Renal pelvis (tissue), 12 donors: Measurements from ENCODE around the gene PRAMEF9. TPM values are rescaled to one million over a fixed set of nuclear protein-coding genes. Genes with fewer than 3 reads are reported as not detected.
"Not testable (repeated sequence)": the region's sequence is repeated elsewhere in the genome, so short reads cannot be mapped to it uniquely, and the experiment has no call there.

Source experiments
- DNase-seq: peaks from one replicate; pipeline ENCODE4 v3.0.0-alpha.2; 2013
- long read RNA-seq, 16 experiments: transcript quantifications; one replicate each; lab custom pipeline, GENCODE V29; 2026
- polyA plus RNA-seq, 3 donors: library from polyadenylated mRNA; unstranded; fragments of 120-200 nt; gene quantifications; one replicate each; pipeline ENCODE4 v1.2.1, GENCODE V29; 2013; ENCODE audit not compliant: insufficient read length in 3 of 3

PRAMEF9 gene
- polyA plus RNA-seq = not detected
- long read RNA-seq, donor 1 = 0 reads
- long read RNA-seq, donor 2 = 0 reads
- long read RNA-seq, donor 3 = 0 reads
- long read RNA-seq, donor 4 = 0 reads
- long read RNA-seq, donor 5 = 0 reads
- long read RNA-seq, donor 6 = 0 reads
- long read RNA-seq, donor 7 = 0 reads
- long read RNA-seq, donor 8 = 0 reads
- long read RNA-seq, donor 9 = 0 reads
- long read RNA-seq, donor 10 = 0 reads
- long read RNA-seq, donor 11 = 0 reads
- long read RNA-seq, donor 12 = 0 reads
- long read RNA-seq, donor 13 = 0 reads
- long read RNA-seq, donor 14 = 0 reads
- long read RNA-seq, donor 15 = 0 reads
- long read RNA-seq, donor 16 = 0 reads

GRCh38 chr1:13171548-13171947, at the start of gene PRAMEF9:
TSS of gene PRAMEF9 (plus strand) at chr1:13171848. CDS start at chr1:13175281, 3,433 bp downstream.
- not testable (repeated sequence) for DNase-seq

- DNase-seq = not testable (repeated sequence)
Measured at GRCh38 chr1:13155909-13156308, 15.7 kb upstream of the PRAMEF9 start, which contains the start of gene PRAMEF26. TSS of gene PRAMEF26 (minus strand) at chr1:13156009. CDS start at chr1:13153095, 2,914 bp downstream.

GRCh38 chr1:13165531-13165930, 6.1 kb upstream of the PRAMEF9 start, which contains the start of gene HNRNPCL4:
TSS of gene HNRNPCL4 (minus strand) at chr1:13165631. CDS start at chr1:13165467, 164 bp downstream.
- not testable (repeated sequence) for DNase-seq

- not testable (repeated sequence) for DNase-seq
Measured at GRCh38 chr1:13201309-13201708, 29.7 kb downstream of the PRAMEF9 start, which contains the start of gene PRAMEF13. TSS of gene PRAMEF13 (minus strand) at chr1:13201409. CDS start at chr1:13199589, 1,820 bp downstream.

- DNase-seq = not testable (repeated sequence)
Measured at GRCh38 chr1:13208712-13209111, 37.1 kb downstream of the PRAMEF9 start.

GRCh38 chr1:13216619-13217018, 45.0 kb downstream of the PRAMEF9 start:
- not testable (repeated sequence) for DNase-seq

- not testable (repeated sequence) for DNase-seq
Measured at GRCh38 chr1:13219203-13219602, 47.6 kb downstream of the PRAMEF9 start.

GRCh38 chr1:13222788-13223187, 51.1 kb downstream of the PRAMEF9 start:
- not testable (repeated sequence) for DNase-seq

- no peak for DNase-seq
Measured at GRCh38 chr1:13224480-13225060, 52.9 kb downstream of the PRAMEF9 start.

GRCh38 chr1:13225675-13226204, 54.1 kb downstream of the PRAMEF9 start, which contains the start of gene PRAMEF18:
TSS of gene PRAMEF18 (minus strand) at chr1:13226154. CDS start at chr1:13226106, 48 bp downstream.
- DNase-seq = not testable (repeated sequence)

GRCh38 chr1:13227271-13228055, 55.8 kb downstream of the PRAMEF9 start:
- DNase-seq = not testable (repeated sequence)

GRCh38 chr1:13228343-13228781, 56.7 kb downstream of the PRAMEF9 start:
- peak; percentile 12 for DNase-seq

Other genes with a start within 250 kb of the PRAMEF9 start
- not detected for gene PRAMEF6, start 224.3 kb upstream of the PRAMEF9 start, polyA plus RNA-seq
- gene PRAMEF27, start 115.3 kb upstream of the PRAMEF9 start, polyA plus RNA-seq = not detected
- not detected for gene HNRNPCL3, start 111.1 kb upstream of the PRAMEF9 start, polyA plus RNA-seq
- not detected for gene PRAMEF25, start 101.1 kb upstream of the PRAMEF9 start, polyA plus RNA-seq
- gene HNRNPCL2, start 55.0 kb upstream of the PRAMEF9 start, polyA plus RNA-seq = under 1 TPM in 1 of 3 donors, not detected in 2; 0.11 TPM
- not detected for gene PRAMEF26, start 15.8 kb upstream of the PRAMEF9 start, polyA plus RNA-seq
- gene HNRNPCL4, start 6.2 kb upstream of the PRAMEF9 start, polyA plus RNA-seq = under 1 TPM in 2 of 3 donors, not detected in 1; 0.27 to 0.28 TPM
- gene PRAMEF13, start 29.6 kb downstream of the PRAMEF9 start, polyA plus RNA-seq = not detected
- not detected for gene PRAMEF18, start 54.3 kb downstream of the PRAMEF9 start, polyA plus RNA-seq
- gene PRAMEF5, start 82.3 kb downstream of the PRAMEF9 start, polyA plus RNA-seq = not detected
- gene PRAMEF8, start 113.3 kb downstream of the PRAMEF9 start, polyA plus RNA-seq = not detected
- not detected for gene PRAMEF33, start 131.7 kb downstream of the PRAMEF9 start, polyA plus RNA-seq
- gene PRAMEF15, start 143.7 kb downstream of the PRAMEF9 start, polyA plus RNA-seq = not detected
- not detected for gene PRAMEF14, start 175.3 kb downstream of the PRAMEF9 start, polyA plus RNA-seq
- not detected for gene PRAMEF19, start 200.1 kb downstream of the PRAMEF9 start, polyA plus RNA-seq
- not detected for gene PRAMEF17, start 217.8 kb downstream of the PRAMEF9 start, polyA plus RNA-seq
- not detected for gene PRAMEF20, start 238.6 kb downstream of the PRAMEF9 start, polyA plus RNA-seq